H1 (cell line): Measurements from ENCODE around the gene PKNOX1. TPM values are rescaled to one million over a fixed set of nuclear protein-coding genes. Genes with fewer than 3 reads are reported as not detected.

Experiments
- CHD7 ChIP-seq: fragments of 300-600 bp; sonication (generic); IDR thresholded peaks from 2 replicates; pipeline ENCODE4 v1.7.1; 2012; ENCODE audit warnings: low read length, moderate library complexity, mild to moderate bottlenecking, inconsistent platforms; ENCODE audit not compliant: insufficient replicate concordance
- FOSL1 ChIP-seq: IDR thresholded peaks from 2 replicates; pipeline ENCODE4 v1.6.1; 2011; ENCODE audit warnings: mild to moderate bottlenecking, low read depth, low read length, moderate library complexity; ENCODE audit not compliant: insufficient read depth
- JUND ChIP-seq: IDR thresholded peaks from 2 replicates; pipeline ENCODE4 v1.6.1; 2011; ENCODE audit warnings: mild to moderate bottlenecking, improper control_type of control experiment, low read length
- KDM1A ChIP-seq: fragments of 200-600, 300-600 bp; sonication (generic); IDR thresholded peaks from 2 replicates; pipeline ENCODE4 v1.7.1; 2016; ENCODE audit warnings: mild to moderate bottlenecking, low read length, borderline replicate concordance
- RAD21 ChIP-seq, 2 experiments: IDR thresholded peaks in 1 of 2; conservative IDR thresholded peaks in 1 of 2; 2 replicates each; pipeline ENCODE4 v1.6.1; 2011; ENCODE audit warnings: low read depth in 2 of 2, low read length in 2 of 2, improper control_type of control experiment in 1 of 2, inconsistent platforms in 1 of 2, mild to moderate bottlenecking in 1 of 2, moderate library complexity in 1 of 2
- TBP ChIP-seq: IDR thresholded peaks from 2 replicates; pipeline ENCODE4 v1.6.1; 2011; ENCODE audit warnings: low read depth, low read length, improper control_type of control experiment
- polyA plus RNA-seq, 7 experiments: library from polyadenylated mRNA; depleted of rRNA in 3 of 7; stranded (reverse) in 5 of 7; unstranded in 2 of 7; fragments of >200 nt in 5 of 7; fragments of 200-250 nt in 2 of 7; gene quantifications; 1 replicate in 5 of 7; 2 replicates in 1 of 7; 4 replicates in 1 of 7; pipeline versions ENCODE4 v1.2.1 to v1.2.3, GENCODE V29; 2011 to 2013; ENCODE audit warnings: missing spikeins in 2 of 7, mixed read lengths in 2 of 7
- total RNA-seq: library from RNA; stranded (reverse); fragmentation: NEBNext Ultra II Directional; extraction: Animal tissue kit (Norgen Biotek cat#: 25700); gene quantifications from 2 replicates; pipeline ENCODE4 v1.2.1, GENCODE V29; 2021

PKNOX1 gene
- total and polyA plus RNA-seq, 2 of the 8 experiments (the other 6 are each of a cell fraction or from before 2014, with no cell fraction given): 20.4 to 31.9 TPM

GRCh38 chr21:42962380-42963007 is 11.9 kb upstream of the PKNOX1 start (continued):
- TF ChIP-seq CHD7 (no peak), KDM1A (no peak), JUND (no peak), RAD21 (IDR thresholded peaks at IDR 0.05 in 1 of 2, conservative IDR thresholded peaks at IDR 0.05 in 1 of 2; ENCODE audit: low read depth in 2 of 2, low read length in 2 of 2) (no peak), TBP (no peak), FOSL1 (no peak)
- TF ChIP-seq, all 59 proteins: peak for 0
